Activated gamma-delta T cell (primary cell): Measurements from ENCODE around the gene STX18.
"Not testable (repeated sequence)": the region's sequence is repeated elsewhere in the genome, so short reads cannot be mapped to it uniquely, and the experiment has no call there.

Experiments
- DNase-seq: peaks from one replicate; lab custom pipeline; 2025; lab: John Stamatoyannopoulos, UW

The STX18 gene

DNA sequence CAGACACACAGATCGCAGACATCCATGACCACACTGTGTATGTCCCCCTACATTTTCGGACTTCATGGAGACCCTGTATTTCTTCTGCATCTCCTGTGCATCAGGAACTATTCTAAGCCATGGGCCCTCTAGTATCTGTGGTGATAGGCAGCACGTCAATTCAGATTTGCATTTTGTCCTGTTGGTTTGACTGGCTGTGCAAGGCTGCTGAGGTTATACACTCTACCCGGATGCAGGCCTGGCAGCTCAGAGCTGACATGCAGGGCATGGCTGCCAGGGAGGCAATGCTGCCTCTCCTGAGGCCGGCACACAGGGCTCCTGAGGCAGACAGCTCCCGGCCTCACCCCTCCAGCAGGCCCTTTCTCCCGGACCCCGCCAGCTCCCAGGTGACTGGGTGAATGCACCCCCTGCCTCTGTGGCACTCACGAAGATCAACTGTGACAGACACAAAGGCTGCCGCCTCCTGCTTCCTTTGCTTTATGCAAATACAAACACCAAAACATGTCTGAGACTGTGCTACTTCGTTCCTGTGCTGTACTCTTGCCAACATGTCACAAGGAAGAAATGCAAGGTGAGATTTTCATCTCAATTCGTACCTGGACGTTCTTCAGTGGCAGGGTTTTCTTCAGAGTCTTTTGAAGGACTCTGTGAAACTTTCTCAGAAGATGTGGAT is 103.9 kb downstream of the STX18 start:
- no peak for DNase-seq

DNA sequence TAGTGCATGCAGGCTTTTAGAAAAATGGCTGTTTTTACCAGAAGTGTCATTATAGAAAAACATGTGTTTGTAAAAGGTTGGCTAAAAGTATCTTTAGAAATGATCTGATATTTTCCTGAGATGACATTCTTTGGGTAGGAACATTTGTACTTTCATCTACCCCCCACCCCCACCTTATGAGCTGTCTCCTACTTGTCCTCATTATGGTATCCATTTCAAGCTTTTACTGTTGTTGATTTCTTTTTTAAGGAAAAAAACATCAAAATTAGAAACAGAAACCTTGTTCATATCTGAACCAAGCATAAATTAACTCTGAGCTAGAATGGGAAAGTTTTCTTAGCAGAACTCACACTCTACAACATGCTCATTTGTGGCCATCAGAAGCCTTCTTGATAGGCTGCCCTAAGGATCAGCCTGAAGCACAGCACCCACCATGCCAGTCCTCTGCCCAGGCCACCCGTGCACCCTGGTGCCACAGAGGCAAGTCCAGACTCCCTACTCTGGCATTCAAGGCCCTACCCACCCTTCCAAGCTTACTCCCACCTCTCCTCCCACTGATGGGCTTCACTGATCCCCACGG is 105.5 kb downstream of the STX18 start:
- no peak for DNase-seq

DNA sequence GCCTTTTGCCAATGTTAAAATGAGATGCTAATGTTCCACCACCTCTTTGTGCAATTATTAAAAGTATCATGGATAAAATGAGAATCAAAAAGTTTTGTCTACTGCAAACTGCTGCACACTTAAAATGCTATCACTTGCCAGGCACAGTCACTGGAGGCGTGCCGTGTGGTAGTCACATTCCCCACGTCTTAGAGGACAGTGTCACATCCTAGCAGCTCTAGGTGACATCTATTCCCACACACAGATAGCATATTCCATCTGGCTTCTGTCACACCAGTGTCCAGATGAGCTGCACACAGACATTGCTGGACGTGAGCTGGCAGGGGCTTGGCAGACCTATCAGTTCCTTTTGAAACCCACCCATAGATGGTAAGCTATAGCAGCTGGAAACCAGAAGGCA is 107.9 kb downstream of the STX18 start:
- no peak for DNase-seq

DNA sequence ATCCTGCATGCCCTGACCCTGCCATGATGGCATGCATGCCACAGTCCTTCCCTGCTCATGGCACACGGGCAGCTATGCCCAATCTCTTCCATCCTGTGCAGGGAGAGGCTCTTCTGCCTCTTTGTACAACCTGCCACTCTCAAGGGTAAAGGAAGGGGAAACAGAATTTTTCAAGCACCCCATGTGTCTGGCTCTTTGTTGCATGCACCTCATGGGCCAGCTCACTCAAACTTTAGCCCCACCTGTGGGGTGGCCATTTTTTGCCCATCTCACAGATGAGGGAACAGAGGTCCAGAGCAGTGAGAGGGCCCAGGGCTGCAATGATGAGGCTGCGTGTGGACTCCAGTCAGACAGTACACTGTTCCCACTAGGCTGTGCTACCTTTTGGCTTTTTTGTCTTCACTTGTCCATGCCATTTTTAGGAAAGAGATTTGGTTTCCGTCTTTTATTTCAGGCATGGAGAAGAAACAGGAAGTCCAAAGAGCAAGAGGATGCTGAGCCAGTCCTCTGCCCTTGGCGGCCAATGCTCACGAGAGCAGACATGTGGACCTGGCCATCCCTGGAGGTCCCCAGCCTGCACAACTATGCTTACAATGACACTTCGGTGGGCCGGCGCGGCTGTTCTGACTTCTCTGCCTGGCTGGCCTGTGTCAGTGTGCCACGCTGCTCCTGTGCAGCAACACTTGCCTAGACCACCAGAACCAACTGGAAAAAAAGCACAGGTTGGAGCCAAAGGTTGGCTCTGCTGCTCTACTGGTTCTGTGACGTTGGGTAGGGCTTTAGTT is 109.3 kb downstream of the STX18 start:
- DNase-seq, result no peak

DNA sequence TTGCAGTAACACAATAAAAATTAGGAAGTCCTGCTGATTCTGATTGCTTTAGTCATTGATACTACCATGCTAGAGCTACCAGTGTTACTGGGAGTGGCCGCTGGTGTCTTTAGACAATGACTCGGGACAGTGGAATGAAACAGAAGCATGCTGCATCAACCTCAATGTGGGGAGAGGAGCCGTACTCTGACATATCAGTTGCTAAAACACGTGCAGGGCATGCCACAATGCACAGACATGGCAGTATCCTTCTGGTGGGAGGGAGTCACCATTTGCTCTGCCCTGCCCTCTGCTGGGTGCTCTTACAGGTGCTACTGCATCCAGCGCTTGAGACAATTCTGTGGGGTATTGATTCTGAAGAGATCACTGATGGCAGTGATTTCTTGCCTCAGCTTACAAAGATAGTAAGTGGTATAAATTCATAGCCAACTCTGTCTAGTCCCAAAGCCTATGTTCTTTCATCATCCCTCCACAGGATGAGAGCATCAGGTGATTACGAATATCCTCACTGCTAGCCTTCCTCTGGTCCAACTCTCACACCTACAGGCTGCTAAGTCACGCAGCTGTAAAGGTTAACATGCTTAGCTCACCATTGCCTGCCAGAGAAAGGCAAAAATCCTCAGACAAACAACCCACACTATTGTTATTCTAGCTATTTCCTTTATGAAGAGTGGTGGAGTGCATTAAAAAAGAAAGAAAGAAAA is 111.2 kb downstream of the STX18 start:
- DNase-seq, result no peak

DNA sequence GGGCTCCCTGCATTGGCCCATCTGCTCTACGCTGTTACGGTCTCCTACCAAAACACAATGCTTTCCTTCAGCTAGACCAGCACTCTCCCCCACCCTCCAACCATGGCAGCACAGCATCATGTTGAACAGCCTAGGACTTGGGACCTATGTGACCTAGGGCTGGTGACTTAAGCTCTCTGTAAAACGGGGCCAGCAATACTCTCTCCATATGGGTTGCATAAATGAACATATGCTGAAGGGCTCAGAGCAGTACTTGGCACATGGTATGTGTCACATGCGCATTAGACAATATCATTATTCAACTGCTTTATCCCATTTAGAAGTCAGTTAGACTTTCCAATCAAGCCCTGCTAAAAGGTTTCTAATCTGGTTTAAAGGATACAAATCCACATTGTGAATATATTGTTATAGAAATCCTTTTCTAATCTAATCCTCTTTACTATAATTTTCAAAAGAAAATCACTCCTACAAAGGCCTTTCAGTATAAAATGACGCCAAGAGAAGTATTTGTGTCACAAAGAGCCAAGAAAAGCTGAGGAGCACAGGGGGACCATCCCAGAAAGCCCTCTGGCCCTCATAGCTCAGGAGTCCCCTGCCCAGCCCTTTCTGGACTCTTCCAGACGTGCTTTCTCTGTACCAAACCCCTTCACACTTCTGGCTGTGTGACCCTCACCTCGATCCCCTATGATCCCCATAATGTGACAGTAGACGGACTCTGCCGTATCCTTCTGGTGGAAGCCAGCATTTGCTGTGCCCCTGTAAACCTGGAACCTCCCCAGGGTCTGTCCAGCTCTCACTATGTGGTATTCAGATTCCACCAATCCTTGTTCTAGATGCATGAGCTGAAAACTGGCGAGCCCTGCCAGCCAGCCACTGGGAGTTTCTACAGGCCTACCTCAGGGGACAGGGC is 112.6 kb downstream of the STX18 start:
- no peak for DNase-seq

DNA sequence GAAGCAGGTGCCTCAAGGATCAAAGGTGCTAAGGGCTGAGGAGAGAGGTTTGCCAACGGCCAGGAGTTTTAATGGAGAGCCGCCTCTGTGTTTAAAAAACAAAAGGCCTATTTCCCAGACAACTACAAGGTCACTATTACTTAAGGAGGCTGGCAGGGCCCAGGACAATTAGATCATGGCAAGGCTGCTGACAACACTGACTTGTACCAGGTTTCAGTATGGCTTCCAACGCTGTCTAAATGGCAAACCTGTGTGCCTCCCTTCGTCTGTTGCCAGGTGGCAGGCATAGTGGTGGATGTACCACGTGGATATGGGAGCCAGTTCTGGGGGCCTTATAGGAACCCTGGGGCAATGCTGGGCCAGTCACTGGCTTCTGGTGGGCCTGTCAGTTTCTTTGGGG is 114.0 kb downstream of the STX18 start:
- no peak for DNase-seq

DNA sequence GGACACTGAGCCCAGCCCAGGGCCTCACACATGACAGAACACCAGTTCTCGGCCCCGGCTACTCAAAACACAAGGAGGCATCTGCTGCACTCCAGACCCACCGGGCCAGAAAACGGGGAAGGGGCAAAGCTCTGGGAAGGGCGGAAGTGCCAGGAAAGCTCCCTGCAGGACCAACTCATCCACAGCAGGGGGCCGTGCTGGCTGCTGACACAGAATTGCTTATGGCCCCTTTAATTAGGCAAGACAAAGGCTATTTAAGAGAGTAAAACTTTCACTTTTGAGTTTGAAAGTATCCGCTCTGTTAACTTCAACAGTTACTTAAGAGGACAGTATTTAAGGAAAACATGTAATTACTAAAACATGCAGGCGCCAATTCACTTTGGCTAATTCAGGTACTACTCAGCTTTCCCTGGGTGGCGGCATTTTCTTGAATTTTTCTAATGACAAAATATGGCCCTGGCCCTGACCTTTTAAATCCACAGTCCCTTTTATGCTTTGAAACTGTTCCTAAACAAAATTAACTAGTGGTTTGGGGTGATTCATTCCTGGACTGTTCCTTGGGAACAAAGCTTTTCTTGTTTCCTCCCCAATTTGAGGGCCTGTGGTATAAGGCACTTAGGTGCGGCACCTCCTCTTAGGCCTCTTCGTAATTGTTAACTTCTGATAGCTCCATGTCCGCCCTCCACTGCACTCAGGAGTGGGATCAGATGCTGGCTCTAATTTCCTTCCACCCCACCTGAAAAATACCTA is 114.6 kb downstream of the STX18 start:
- DNase-seq, result no peak

DNA sequence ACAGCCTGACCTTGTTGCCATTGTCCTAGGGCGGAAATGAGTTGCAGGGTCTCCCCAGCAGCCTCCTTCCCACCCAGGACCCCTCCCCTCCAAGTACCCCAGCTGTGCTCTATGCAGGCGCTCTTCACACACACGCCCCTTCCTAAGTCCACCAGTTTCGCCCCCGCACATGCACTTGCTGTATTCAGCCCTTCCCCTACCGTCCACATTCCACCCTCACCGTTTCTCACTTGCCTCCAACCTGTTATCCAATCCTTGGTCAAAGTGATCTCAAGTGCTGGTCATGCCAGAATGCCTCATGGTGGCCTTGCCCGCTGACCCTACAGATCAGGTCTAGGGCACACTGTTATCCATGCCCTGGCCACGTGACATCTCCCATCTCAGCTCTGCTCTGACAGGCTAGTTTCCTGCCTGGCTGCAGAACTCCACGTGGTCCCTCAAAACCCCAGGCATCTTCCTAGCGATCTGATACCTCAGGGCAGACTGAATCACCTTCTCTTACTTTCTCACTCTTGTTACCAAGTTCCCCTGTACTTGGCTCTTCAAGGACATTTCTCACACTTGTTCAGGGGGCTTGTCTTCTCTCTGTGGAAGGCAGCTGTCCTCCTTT is 115.2 kb downstream of the STX18 start:
- DNase-seq, result no peak

DNA sequence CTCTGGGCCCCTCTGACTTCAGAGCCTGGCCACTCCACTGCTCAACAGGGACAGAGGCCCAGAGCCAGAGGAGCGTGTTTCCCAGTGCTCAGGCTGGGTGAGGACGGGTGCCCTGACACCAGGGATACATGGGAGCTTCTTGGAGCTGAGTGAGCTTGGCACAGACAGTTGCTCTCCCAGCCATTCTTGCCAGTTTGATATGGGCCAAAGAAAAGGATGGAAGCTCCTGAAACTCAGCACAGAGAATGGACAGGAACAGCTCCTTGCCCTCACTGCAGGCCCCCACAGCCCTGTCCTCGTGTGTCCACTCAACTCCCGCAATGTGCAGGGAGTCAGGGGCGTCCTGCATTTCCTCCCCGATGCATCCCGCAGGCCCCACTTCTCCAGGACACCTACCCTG is 116.2 kb downstream of the STX18 start:
- DNase-seq, result no peak

DNA sequence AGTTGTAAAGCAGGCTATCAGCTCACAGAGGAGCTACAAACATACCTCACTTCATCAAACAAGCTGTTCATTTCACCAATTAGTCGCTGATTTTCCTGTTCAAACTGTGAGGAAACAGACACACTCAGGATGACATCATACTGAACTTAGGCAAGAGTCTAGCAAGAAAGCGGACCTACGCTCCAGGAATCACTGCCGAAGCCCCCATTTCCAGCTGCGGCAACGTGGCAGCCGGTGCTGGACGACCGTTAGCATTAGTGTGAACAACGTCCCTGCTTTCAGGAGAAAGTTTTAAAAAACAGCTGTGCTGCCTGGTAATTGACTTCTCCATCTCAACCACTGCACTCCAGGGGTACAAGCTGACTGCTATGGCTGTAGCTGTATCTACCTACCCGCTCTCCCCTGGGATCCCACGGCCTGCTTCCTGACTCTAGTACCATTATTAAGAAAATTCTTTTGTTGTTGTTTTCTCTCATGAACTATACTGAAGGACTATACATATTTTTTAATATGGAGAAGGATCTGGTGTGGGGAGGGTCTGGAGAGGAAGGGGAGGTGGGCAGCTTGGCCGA is 116.6 kb downstream of the STX18 start:
- no peak for DNase-seq

DNA sequence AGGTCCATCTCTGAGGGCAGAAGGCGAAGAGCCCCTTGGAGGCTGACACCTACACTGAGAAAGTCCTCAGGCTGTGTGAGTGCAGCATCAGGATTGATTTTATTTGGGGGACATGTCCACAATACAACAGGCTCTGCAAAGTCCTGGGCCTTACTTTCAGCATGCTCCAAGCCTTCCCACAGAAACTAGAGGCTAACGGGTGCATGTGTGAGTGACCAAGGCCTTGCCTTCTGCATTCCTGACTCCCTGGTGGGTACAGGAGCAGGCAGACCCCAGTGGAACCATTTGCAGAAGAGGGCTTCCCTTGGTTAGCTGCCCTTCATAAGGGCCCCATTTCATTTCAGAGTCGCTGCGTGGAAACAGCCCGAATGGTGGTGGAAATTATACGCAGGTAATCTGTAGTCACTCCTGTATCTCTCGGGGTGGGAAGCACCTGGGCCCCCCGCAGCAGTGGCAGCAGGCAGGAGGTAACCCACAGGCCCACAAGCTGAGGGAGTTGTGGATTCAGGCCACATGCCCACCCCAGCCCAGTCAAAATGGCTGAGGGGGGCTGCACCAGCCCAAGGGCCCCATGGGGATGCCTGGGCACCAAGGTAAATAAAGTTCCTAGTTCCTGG is 117.2 kb downstream of the STX18 start:
- DNase-seq, result no peak

DNA sequence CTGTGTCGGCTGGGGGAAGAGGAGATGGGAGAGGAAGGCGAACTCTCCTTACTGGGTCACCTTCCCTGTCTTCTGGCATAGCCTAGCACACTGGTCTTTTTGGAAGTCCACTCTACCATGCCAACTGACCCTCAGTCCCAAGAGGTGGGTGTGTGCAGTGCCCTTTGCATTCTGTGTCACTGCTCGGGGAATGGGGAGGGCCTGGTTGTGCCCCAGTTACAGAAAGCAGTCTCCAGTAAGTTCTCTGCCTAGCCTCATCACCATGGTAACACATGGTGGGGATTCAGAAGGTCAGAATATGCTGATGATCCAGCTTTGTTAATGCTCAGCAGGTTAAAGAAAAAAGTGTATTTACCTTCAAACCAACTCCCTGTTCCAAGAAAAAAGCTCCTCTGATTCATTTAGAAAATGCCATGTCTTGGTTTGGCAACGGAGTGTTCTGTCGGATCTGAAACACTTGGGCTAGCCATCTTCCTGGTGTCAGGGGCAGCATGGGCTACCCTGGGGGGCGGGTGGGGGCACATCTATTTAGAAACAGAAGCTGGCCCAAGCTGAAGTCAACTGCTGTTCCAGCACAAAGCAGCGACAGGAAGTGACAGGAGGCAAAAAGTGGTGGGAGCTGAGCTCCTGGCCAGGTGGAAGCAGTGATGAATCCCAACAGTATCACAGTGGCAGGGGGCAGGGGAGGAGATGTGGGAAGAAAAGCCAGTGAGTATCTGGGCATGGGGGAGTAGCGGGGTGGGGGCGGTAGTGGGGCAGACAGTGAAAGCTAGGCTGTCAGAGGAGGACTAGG is 117.9 kb downstream of the STX18 start:
- DNase-seq, result no peak

DNA sequence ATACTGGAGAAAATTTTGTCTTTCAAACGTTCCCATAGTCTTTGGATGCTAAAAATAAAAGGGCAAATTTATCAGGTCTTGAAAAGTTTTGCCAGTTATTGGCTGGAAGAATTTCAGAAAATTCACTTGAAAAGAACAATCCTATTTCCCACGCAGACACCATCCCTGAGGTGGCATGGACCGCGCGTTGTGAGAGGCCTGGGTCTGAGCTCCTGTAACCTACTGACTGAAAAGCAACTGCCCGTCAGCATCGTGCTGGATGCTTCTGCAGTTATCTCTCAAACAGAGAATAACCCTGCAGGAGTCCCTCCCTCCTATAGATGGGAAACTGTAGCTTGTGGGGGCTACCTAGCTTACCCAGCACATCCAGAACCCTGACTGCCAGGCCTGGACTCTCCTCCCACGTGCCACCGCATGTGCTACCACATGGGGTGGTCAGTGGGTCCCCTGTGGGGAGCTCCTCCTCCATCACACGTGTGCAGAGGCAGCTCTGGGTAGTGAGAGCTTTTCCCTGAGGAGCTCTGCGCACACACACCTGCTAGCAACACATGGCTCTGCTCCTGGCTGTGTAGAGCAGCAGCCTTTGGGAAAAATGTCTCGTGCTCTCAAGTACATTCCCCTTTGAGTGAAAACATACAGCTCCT is 118.9 kb downstream of the STX18 start:
- DNase-seq, result no peak

DNA sequence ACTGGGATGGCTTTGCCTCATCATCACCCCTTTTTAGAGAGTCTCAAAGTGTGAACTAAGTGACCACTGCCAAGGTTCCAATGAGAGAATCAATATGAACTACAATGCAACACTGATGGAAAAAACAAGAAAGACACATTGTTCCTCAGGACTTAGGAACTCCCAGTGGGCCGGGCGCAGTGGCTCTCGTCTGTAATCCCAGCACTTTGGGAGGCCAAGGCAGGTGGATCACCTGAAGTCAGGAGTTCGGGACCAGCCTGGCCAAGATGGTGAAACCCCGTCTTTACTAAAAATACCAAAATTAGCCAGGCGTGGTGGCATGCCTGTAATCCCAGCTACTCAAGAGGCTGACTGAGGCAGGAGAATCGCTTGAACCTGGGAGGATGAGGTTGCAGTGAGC is 119.7 kb downstream of the STX18 start:
- not testable (repeated sequence) for DNase-seq

DNA sequence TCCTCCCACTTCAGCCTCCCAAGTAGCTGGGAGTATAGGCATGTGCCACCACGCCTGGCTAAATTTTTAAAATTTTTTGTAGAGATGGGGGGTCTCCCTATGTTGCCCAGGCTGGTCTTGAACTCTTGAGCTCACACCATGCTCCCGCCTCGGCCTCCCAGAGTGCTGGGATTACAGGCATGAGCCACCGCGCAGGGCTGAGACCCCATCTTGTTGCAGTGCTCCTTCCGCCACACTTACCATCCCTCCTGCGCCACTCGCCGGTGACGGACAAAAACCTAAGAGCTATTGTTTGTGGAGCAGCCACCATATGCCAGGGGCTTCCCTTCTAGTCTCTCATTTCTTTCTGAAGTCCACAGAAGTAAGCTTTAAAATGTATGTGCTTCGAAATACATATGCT is 120.5 kb downstream of the STX18 start:
- DNase-seq, result no peak

DNA sequence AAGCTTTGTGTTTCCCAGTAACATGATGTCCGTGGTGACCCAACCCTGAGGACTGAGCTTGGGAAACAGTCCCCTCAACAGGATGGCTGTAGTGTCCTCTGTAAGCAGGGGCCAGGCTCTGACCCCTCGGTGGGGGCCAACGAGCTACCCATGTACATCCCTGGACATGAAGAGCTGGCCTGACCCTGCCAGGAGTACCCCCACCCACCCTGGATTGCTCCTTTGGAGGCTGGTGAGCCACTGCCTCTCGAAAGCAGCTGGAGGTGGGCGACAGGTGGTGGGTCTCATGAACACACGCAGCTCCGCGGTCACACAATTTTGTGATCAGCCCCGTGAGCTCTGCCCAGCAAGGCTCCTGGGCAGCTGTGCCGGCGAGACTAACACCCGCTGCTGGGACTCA is 121.4 kb downstream of the STX18 start:
- DNase-seq, result no peak

DNA sequence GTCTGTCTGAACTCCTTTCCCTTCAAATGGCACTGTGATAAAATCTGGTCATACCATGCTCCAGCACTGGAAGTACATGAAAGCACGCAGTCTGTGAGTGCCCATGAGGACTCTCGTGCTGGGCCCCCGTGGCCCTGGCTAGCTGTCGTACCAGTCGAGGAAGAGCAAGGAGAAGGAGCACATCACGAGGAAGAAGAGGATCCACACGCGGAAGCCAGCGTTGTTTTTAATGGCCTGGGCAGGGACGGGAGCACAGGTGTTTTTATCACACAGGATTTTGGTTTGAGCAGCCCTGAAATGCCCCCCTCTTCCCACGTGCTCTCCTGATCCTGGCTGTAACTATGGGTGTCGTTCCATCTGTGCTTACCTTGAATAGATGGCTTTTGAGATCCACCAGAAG is 122.0 kb downstream of the STX18 start:
- no peak for DNase-seq
